ENCODE results near the gene CLN3. TPM values are rescaled to one million over a fixed set of nuclear protein-coding genes. Genes with fewer than 3 reads are reported as not detected.

CLN3 gene
- total and polyA plus RNA-seq, 2 of the 13 experiments (the other 11 are each of a cell fraction or from before 2014, with no cell fraction given) = 23.4 to 46.8 TPM

- TF ChIP-seq NFATC3 (CRISPR knock-in tag; IDR thresholded peaks at IDR 0.05) (no peak), ZFX (CRISPR knock-in tag; IDR thresholded peaks at IDR 0.05; ENCODE audit: low read depth) (peak; percentile 55; the same call in 1 of the 2 replicates), BHLHE40 (IDR thresholded peaks at IDR 0.05; ENCODE audit: low read length) (no peak), FOXK2 (IDR thresholded peaks at IDR 0.05) (peak; percentile 66; the same call in 1 of the 2 replicates), POLR2A (IDR thresholded peaks at IDR 0.05; ENCODE audit: insufficient read depth in 1 of 2, low read depth in 2 of 2, low read length in 2 of 2) (peak in 1 of 2 experiments; percentile 52; a peak in 1 of 4 replicates), RXRB (CRISPR knock-in tag; IDR thresholded peaks at IDR 0.05; ENCODE audit: borderline replicate concordance) (peak; percentile 97), CREM (IDR thresholded peaks at IDR 0.05) (peak; percentile 87), CREM (CRISPR knock-in tag; IDR thresholded peaks at IDR 0.05) (no peak), SIX4 (CRISPR knock-in tag; IDR thresholded peaks at IDR 0.05) (peak; percentile 82; the same call in 1 of the 2 replicates), ZNF619 (CRISPR knock-in tag; IDR thresholded peaks at IDR 0.05) (0 out of 2 replicates have a peak, but pooled peaks have one; percentile 48), ZNF629 (CRISPR knock-in tag; conservative IDR thresholded peaks at IDR 0.05) (peak; percentile 71), GABPA (IDR thresholded peaks at IDR 0.05; ENCODE audit: low read depth, low read length) (no peak), GABPA (CRISPR knock-in tag; IDR thresholded peaks at IDR 0.05; ENCODE audit: low read depth) (0 out of 2 replicates have a peak, but pooled peaks have one; percentile 35), GLI4 (CRISPR knock-in tag; IDR thresholded peaks at IDR 0.05; ENCODE audit: borderline replicate concordance) (no peak; the same call in 1 of the 2 replicates), NR2F1 (CRISPR knock-in tag; IDR thresholded peaks at IDR 0.05) (peak; percentile 62 to 72; a peak in 3 of 4 replicates), CHD2 (IDR thresholded peaks at IDR 0.05; ENCODE audit: low read depth, low read length) (no peak), SNAI1 (CRISPR knock-in tag; IDR thresholded peaks at IDR 0.05; ENCODE audit: borderline replicate concordance) (0 out of 2 replicates have a peak, but pooled peaks have one; percentile 44), KLF11 (CRISPR knock-in tag; IDR thresholded peaks at IDR 0.05) (peak; percentile 59; the same call in 1 of the 2 replicates), ZNF607 (CRISPR knock-in tag; IDR thresholded peaks at IDR 0.05; ENCODE audit: borderline replicate concordance) (peak; percentile 72; the same call in 1 of the 2 replicates), CSRNP1 (CRISPR knock-in tag; IDR thresholded peaks at IDR 0.05) (peak; percentile 82; the same call in 1 of the 2 replicates)
- TF ChIP-seq, protein P1, sequence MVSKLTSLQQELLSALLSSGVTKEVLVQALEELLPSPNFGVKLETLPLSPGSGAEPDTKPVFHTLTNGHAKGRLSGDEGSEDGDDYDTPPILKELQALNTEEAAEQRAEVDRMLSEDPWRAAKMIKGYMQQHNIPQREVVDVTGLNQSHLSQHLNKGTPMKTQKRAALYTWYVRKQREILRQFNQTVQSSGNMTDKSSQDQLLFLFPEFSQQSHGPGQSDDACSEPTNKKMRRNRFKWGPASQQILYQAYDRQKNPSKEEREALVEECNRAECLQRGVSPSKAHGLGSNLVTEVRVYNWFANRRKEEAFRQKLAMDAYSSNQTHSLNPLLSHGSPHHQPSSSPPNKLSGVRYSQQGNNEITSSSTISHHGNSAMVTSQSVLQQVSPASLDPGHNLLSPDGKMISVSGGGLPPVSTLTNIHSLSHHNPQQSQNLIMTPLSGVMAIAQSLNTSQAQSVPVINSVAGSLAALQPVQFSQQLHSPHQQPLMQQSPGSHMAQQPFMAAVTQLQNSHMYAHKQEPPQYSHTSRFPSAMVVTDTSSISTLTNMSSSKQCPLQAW (CRISPR knock-in tag; IDR thresholded peaks at IDR 0.05) = peak; percentile 89
- TF ChIP-seq, protein P2, sequence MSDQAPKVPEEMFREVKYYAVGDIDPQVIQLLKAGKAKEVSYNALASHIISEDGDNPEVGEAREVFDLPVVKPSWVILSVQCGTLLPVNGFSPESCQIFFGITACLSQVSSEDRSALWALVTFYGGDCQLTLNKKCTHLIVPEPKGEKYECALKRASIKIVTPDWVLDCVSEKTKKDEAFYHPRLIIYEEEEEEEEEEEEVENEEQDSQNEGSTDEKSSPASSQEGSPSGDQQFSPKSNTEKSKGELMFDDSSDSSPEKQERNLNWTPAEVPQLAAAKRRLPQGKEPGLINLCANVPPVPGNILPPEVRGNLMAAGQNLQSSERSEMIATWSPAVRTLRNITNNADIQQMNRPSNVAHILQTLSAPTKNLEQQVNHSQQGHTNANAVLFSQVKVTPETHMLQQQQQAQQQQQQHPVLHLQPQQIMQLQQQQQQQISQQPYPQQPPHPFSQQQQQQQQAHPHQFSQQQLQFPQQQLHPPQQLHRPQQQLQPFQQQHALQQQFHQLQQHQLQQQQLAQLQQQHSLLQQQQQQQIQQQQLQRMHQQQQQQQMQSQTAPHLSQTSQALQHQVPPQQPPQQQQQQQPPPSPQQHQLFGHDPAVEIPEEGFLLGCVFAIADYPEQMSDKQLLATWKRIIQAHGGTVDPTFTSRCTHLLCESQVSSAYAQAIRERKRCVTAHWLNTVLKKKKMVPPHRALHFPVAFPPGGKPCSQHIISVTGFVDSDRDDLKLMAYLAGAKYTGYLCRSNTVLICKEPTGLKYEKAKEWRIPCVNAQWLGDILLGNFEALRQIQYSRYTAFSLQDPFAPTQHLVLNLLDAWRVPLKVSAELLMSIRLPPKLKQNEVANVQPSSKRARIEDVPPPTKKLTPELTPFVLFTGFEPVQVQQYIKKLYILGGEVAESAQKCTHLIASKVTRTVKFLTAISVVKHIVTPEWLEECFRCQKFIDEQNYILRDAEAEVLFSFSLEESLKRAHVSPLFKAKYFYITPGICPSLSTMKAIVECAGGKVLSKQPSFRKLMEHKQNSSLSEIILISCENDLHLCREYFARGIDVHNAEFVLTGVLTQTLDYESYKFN (CRISPR knock-in tag; conservative IDR thresholded peaks at IDR 0.05) = peak; percentile 100
Measured at GRCh38 chr16:28526201-28527099, 34.6 kb upstream of the CLN3 start (continued).

Measured in HepG2 (cell line).